Stimulated activated CD8-positive, alpha-beta memory T cell treated with anti-CD3 and anti-CD28 coated beads, Interleukin-12 subunit alpha, Interleukin-12 subunit beta, amount 100 ng/mL, for 4 hours (primary cell): ENCODE measurements around the gene OR2B3.
"Not testable (repeated sequence)": the region's sequence is repeated elsewhere in the genome, so short reads cannot be mapped to it uniquely, and the experiment has no call there.

ENCODE experiments used
- DNase-seq: peaks from one replicate; pipeline ENCODE4 v3.0.0-alpha.2; 2020; ENCODE audit warnings: low read depth

OR2B3 gene

GRCh38 chr6:29087213-29087612, at the start of gene OR2B3:
TSS of gene OR2B3 (minus strand) at chr6:29087313. CDS start at chr6:29087248, 65 bp downstream.
- no peak for DNase-seq

GRCh38 chr6:29131691-29132090, 44.6 kb upstream of the OR2B3 start:
- no peak for DNase-seq

- DNase-seq, result no peak
Measured at GRCh38 chr6:29130644-29131043, 43.5 kb upstream of the OR2B3 start.

- no peak for DNase-seq
Measured at GRCh38 chr6:29129326-29130012, 42.4 kb upstream of the OR2B3 start.

GRCh38 chr6:29114964-29115363, 27.9 kb upstream of the OR2B3 start:
- DNase-seq, result not testable (repeated sequence)

- no peak for DNase-seq
Measured at GRCh38 chr6:29112135-29112534, 25.0 kb upstream of the OR2B3 start.

- DNase-seq, result no peak
Measured at GRCh38 chr6:29107758-29108157, 20.6 kb upstream of the OR2B3 start, which contains the start of gene OR2J3. TSS of gene OR2J3 (plus strand) at chr6:29108058. CDS start at chr6:29111891, 3,833 bp downstream.

GRCh38 chr6:29099190-29099589, 12.1 kb upstream of the OR2B3 start, which contains the start of gene OR2J1:
TSS of gene OR2J1 (plus strand) at chr6:29099490. CDS start at chr6:29100943, 1,453 bp downstream.
- DNase-seq, result no peak

GRCh38 chr6:29097803-29098202, 10.7 kb upstream of the OR2B3 start:
- DNase-seq, result no peak

GRCh38 chr6:29092957-29093356, 5.8 kb upstream of the OR2B3 start:
- DNase-seq, result no peak

- no peak for DNase-seq
Measured at GRCh38 chr6:29082457-29082856, 4.7 kb downstream of the OR2B3 start.

- DNase-seq, result no peak
Measured at GRCh38 chr6:29081312-29081711, 5.8 kb downstream of the OR2B3 start.

- no peak for DNase-seq
Measured at GRCh38 chr6:29079203-29079602, 7.9 kb downstream of the OR2B3 start.

GRCh38 chr6:29071831-29072723, 15.0 kb downstream of the OR2B3 start:
- DNase-seq, result no peak

- no peak for DNase-seq
Measured at GRCh38 chr6:29051680-29052079, 35.4 kb downstream of the OR2B3 start.

GRCh38 chr6:29045075-29045474, 42.0 kb downstream of the OR2B3 start, which contains the start of gene OR2W1:
TSS of gene OR2W1 (minus strand) at chr6:29045175. CDS start at chr6:29045175, 0 bp downstream.
- no peak for DNase-seq
